SK-N-MC (cell line): Measurements from ENCODE around the gene SIGLEC10.

Experiments used
- EZH2 ChIP-seq: fragments of 200-600 bp; sonication (generic); IDR thresholded peaks from one replicate; pipeline ENCODE4 v1.6.1; 2017; ENCODE audit warnings: antibody characterized with exemption
- FOXP2 ChIP-seq: optimal IDR thresholded peaks from 2 replicates; pipeline ENCODE3; 2011; ENCODE audit warnings: mild to moderate bottlenecking, moderate library complexity; ENCODE audit not compliant: insufficient read depth; ENCODE audit errors: extremely low read length, control extremely low read depth
- POLR2AphosphoS5 ChIP-seq: IDR thresholded peaks from 2 replicates; pipeline ENCODE4 v1.6.1; 2012; ENCODE audit warnings: mild to moderate bottlenecking, low read depth, low read length, borderline replicate concordance

- TF ChIP-seq EZH2 (no peak), FOXP2 (no peak), POLR2AphosphoS5 (no peak)
Observed at GRCh38 chr19:51392701-51393100, 24.7 kb downstream of the SIGLEC10 start.
